Right renal cortex interstitium (tissue), 3 donors: ENCODE data around the gene NOP56. TPM values are rescaled to one million over a fixed set of nuclear protein-coding genes. Genes with fewer than 3 reads are reported as not detected.
"Not testable (repeated sequence)": the region's sequence is repeated elsewhere in the genome, so short reads cannot be mapped to it uniquely, and the experiment has no call there.

Experiments used
- DNase-seq, 3 donors: peaks; one replicate each; pipeline ENCODE4 v3.0.0-alpha.2; 2013; ENCODE audit warnings: low read depth in 3 of 3, low spot score in 2 of 3
- polyA plus RNA-seq, 3 donors: library from polyadenylated mRNA; unstranded; fragments of 120-200 nt; gene quantifications; one replicate each; pipeline ENCODE4 v1.2.1, GENCODE V29; 2013; ENCODE audit not compliant: insufficient read length in 3 of 3

The NOP56 gene
- polyA plus RNA-seq, 3 donors, result 244 to 266 (median 248) TPM

GRCh38 chr20:2680046-2680445 is 27.6 kb downstream of the NOP56 start:
- no peak for DNase-seq

GRCh38 chr20:2682040-2682439 is 29.6 kb downstream of the NOP56 start:
- DNase-seq, result not testable (repeated sequence)

GRCh38 chr20:2684817-2685216 is 32.4 kb downstream of the NOP56 start:
- DNase-seq, result not testable (repeated sequence)

GRCh38 chr20:2687514-2687913 is 35.1 kb downstream of the NOP56 start:
- no peak for DNase-seq

- DNase-seq, result peak in 1 of 3 donors; percentile 30
These were observed 35.7 kb downstream of the NOP56 start for GRCh38 chr20:2688041-2688591.

- DNase-seq, result no peak
These were observed 37.8 kb downstream of the NOP56 start for GRCh38 chr20:2690213-2690612.

GRCh38 chr20:2690718-2691117 is 38.3 kb downstream of the NOP56 start:
- no peak for DNase-seq

- no peak for DNase-seq
These were observed 38.7 kb downstream of the NOP56 start for GRCh38 chr20:2691127-2691526.

- DNase-seq, result no peak
These were observed 39.2 kb downstream of the NOP56 start for GRCh38 chr20:2691663-2692035.

GRCh38 chr20:2692036-2692885 is 39.8 kb downstream of the NOP56 start, which contains the start of gene EBF4:
Gene EBF4 (plus strand): TSS chr20:2692780. CDS start chr20:2693646, 866 bp downstream.
- DNase-seq, result peak in 1 of 3 donors; percentile 29

- no peak for DNase-seq
These were observed 40.5 kb downstream of the NOP56 start for GRCh38 chr20:2692886-2693285.

GRCh38 chr20:2693286-2694007 is 41.0 kb downstream of the NOP56 start:
- DNase-seq, result peak in 1 of 3 donors; percentile 21

- no peak for DNase-seq
These were observed 41.6 kb downstream of the NOP56 start for GRCh38 chr20:2694008-2694471.

- DNase-seq, result no peak
These were observed 42.1 kb downstream of the NOP56 start for GRCh38 chr20:2694519-2694918.

- no peak for DNase-seq
These were observed 43.0 kb downstream of the NOP56 start for GRCh38 chr20:2695206-2695983.

GRCh38 chr20:2695984-2696525 is 43.6 kb downstream of the NOP56 start:
- DNase-seq, result not testable (repeated sequence)

- DNase-seq, result no peak
These were observed 44.2 kb downstream of the NOP56 start for GRCh38 chr20:2696646-2697045.

GRCh38 chr20:2697768-2698167 is 45.3 kb downstream of the NOP56 start:
- DNase-seq, result no peak

- DNase-seq, result no peak
These were observed 45.9 kb downstream of the NOP56 start for GRCh38 chr20:2698186-2698817.

GRCh38 chr20:2698912-2699311 is 46.5 kb downstream of the NOP56 start:
- DNase-seq, result no peak
